Testis (tissue), 2 donors: ENCODE data around the gene ANKHD1.

ENCODE experiments used
- CTCF ChIP-seq, 3 experiments: fragments of 450-650 bp in 2 of 3; fragments of 200-600 bp in 1 of 3; sonication (generic) in 1 of 3; IDR thresholded peaks; one replicate each; pipeline ENCODE4 v1.5.1; 2016 to 2019; ENCODE audit warnings: antibody characterized with exemption in 3 of 3, mild to moderate bottlenecking in 2 of 3, moderate library complexity in 1 of 3
- POLR2A ChIP-seq: fragments of 450-650 bp; IDR thresholded peaks from one replicate; pipeline ENCODE4 v1.6.1; 2017; ENCODE audit warnings: antibody characterized with exemption, mild to moderate bottlenecking, moderate library complexity

DNA sequence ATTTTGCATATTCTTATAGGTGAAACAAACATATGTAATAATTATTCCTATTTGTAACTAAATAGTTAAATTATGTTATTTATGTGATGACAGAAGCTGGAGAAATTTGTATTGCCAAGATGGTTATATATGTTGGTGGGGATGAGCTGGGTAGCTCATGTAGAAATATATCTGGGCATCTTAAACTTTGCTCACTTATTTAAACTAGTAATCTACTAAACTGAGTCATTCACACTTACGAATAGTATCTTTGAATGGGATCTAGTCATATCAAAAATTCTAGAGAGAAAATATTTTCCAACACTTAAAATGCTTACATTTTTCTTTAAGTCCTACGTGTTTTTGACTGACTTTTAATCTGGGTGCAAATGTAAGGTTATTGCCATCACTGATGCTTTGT, 101.2 kb downstream of the ANKHD1 start:
- TF ChIP-seq POLR2A (no peak), CTCF (IDR thresholded peaks at IDR 0.05) (no peak)
